RWPE2 (cell line): ENCODE measurements around the gene DUSP14.

Experiments used
- ATAC-seq: fragments of 200-7000 bp; cut with Tn5 transposase; 3 replicates; pipeline ENCODE4 v1.9.1; 2021; ENCODE audit warnings: low read depth
- DNase-seq: peaks from one replicate; pipeline ENCODE4 v3.0.0-alpha.2; 2020; ENCODE audit warnings: low spot score
- H3K27ac ChIP-seq: fragments of 450-650 bp; 2 replicates; pipeline ENCODE4 v1.5.1; 2017; ENCODE audit warnings: mild to moderate bottlenecking; ENCODE audit not compliant: poor library complexity, severe bottlenecking
- H3K27me3 ChIP-seq: fragments of 250-450 bp; sonication (Bioruptor Pico); 2 replicates; pipeline ENCODE4 v1.5.1; 2021; ENCODE audit warnings: mild to moderate bottlenecking, moderate library complexity; ENCODE audit not compliant: insufficient read depth, poor library complexity, severe bottlenecking
- H3K36me3 ChIP-seq: fragments of 250-450 bp; sonication (Bioruptor Pico); 2 replicates; pipeline ENCODE4 v1.5.1; 2020; ENCODE audit warnings: low read depth, mild to moderate bottlenecking, moderate library complexity
- H3K4me1 ChIP-seq: fragments of 250-450 bp; sonication (Bioruptor Pico); 2 replicates; pipeline ENCODE4 v1.5.1; 2021; ENCODE audit warnings: mild to moderate bottlenecking, moderate library complexity; ENCODE audit not compliant: insufficient read depth, poor library complexity, severe bottlenecking
- H3K4me3 ChIP-seq: fragments of 250-450 bp; sonication (Bioruptor Pico); 2 replicates; pipeline ENCODE4 v1.5.1; 2021; ENCODE audit warnings: mild to moderate bottlenecking, moderate library complexity; ENCODE audit not compliant: severe bottlenecking
- H3K9me3 ChIP-seq: fragments of 250-450 bp; sonication (Bioruptor Pico); 2 replicates; pipeline ENCODE4 v1.5.1; 2021; ENCODE audit warnings: mild to moderate bottlenecking, moderate library complexity; ENCODE audit not compliant: severe bottlenecking
- CTCF ChIP-seq: fragments of 450-650 bp; IDR thresholded peaks from one replicate; pipeline ENCODE4 v1.5.1; 2017; ENCODE audit warnings: mild to moderate bottlenecking, moderate library complexity; ENCODE audit not compliant: poor library complexity, severe bottlenecking

Gene DUSP14

GRCh38 chr17:37538981-37539659 lies 49.4 kb downstream of the DUSP14 start:
- Histone ChIP-seq H3K4me1 (peaks cover 10% of the 10 kb centered on the region), H3K9me3 (no peaks in the 10 kb centered on the region), H3K27me3 (no peaks in the 10 kb centered on the region), H3K36me3 (peaks cover 65% of the 10 kb centered on the region), H3K4me3 (no peak overlapping the region), H3K27ac (no peak overlapping the region)
- DNase-seq (no peak), ATAC-seq (no peak)
- TF ChIP-seq CTCF, result no peak

GRCh38 chr17:37541880-37542660 lies 52.4 kb downstream of the DUSP14 start:
- DNase-seq (no peak), ATAC-seq (peak; percentile 61; the same call in 2 of the 3 replicates)
- Histone ChIP-seq H3K4me3 (no peak overlapping the region), H3K4me1 (peaks cover 10% of the 10 kb centered on the region), H3K27me3 (no peaks in the 10 kb centered on the region), H3K36me3 (peaks cover 41% of the 10 kb centered on the region), H3K9me3 (no peaks in the 10 kb centered on the region), H3K27ac (no peak overlapping the region)
- no peak for TF ChIP-seq CTCF

- Histone ChIP-seq H3K9me3 (no peaks in the 10 kb centered on the region), H3K4me1 (peaks cover 10% of the 10 kb centered on the region), H3K27me3 (no peaks in the 10 kb centered on the region), H3K4me3 (no peak overlapping the region), H3K36me3 (peaks cover 35% of the 10 kb centered on the region), H3K27ac (no peak overlapping the region)
- no peak for TF ChIP-seq CTCF
- DNase-seq (no peak), ATAC-seq (no peak)
Measured at GRCh38 chr17:37543637-37544052, 54.0 kb downstream of the DUSP14 start.

GRCh38 chr17:37545486-37545885 lies 55.8 kb downstream of the DUSP14 start:
- Histone ChIP-seq H3K4me1 (peaks cover 10% of the 10 kb centered on the region), H3K27ac (no peak overlapping the region), H3K36me3 (peaks cover 19% of the 10 kb centered on the region), H3K9me3 (no peaks in the 10 kb centered on the region), H3K27me3 (no peaks in the 10 kb centered on the region), H3K4me3 (no peak overlapping the region)
- TF ChIP-seq CTCF, result no peak
- ATAC-seq, result no peak
- no peak for DNase-seq

- Histone ChIP-seq H3K4me1 (peaks cover 15% of the 10 kb centered on the region), H3K27me3 (no peaks in the 10 kb centered on the region), H3K36me3 (peaks cover 12% of the 10 kb centered on the region), H3K9me3 (no peaks in the 10 kb centered on the region), H3K27ac (no peak overlapping the region), H3K4me3 (no peak overlapping the region)
- DNase-seq (no peak), ATAC-seq (no peak)
- TF ChIP-seq CTCF, result no peak
Measured at GRCh38 chr17:37546302-37546701, 56.6 kb downstream of the DUSP14 start.
